Adrenal gland (tissue), 12 donors: ENCODE measurements around the gene SP6. TPM values are rescaled to one million over a fixed set of nuclear protein-coding genes. Genes with fewer than 3 reads are reported as not detected.

Source experiments
- DNase-seq, 7 donors: peaks; one replicate each; pipeline ENCODE4 v3.0.0-alpha.2; 2019 to 2020
- H3K27ac ChIP-seq, 5 donors: fragments of 200-600 bp; sonication (generic) in 4 of 5; 1 replicate in 3 of 5; 2 replicates in 2 of 5; pipeline versions ENCODE4 v1.5.1 to v1.8.0; 2016 to 2020; ENCODE audit warnings: mild to moderate bottlenecking in 1 of 5
- H3K27me3 ChIP-seq: fragments of 200-600 bp; 2 replicates; pipeline ENCODE4 v1.8.0; 2021
- H3K36me3 ChIP-seq, 2 donors: fragments of 200-600 bp; replicated peaks in 1 of 2; 1 replicate in 1 of 2; 2 replicates in 1 of 2; pipeline versions ENCODE4 v1.5.1 to v1.8.0; 2018 to 2022
- H3K4me1 ChIP-seq, 2 donors: fragments of 200-600 bp; replicated peaks in 1 of 2; 1 replicate in 1 of 2; 2 replicates in 1 of 2; pipeline versions ENCODE4 v1.5.1 to v1.8.0; 2018 to 2021
- H3K4me3 ChIP-seq, 4 donors: fragments of 200-600 bp; sonication (generic) in 3 of 4; one replicate each; pipeline ENCODE4 v1.5.1; 2016 to 2018
- H3K9me3 ChIP-seq, 3 donors: fragments of 200-600 bp; sonication (generic) in 1 of 3; replicated peaks in 1 of 3; 1 replicate in 2 of 3; 2 replicates in 1 of 3; pipeline versions ENCODE4 v1.5.1 to v1.8.0; 2016 to 2021
- CTCF ChIP-seq, 6 experiments: fragments of 450-650 bp in 4 of 6; fragments of 200-600 bp in 2 of 6; sonication (generic) in 1 of 6; IDR thresholded peaks; 1 replicate in 5 of 6; 2 replicates in 1 of 6; pipeline versions ENCODE4 v1.5.1 to v1.8.0; 2016 to 2021; ENCODE audit warnings: antibody characterized with exemption in 6 of 6, mild to moderate bottlenecking in 2 of 6, moderate library complexity in 1 of 6
- POLR2A ChIP-seq, 2 donors: fragments of 450-650 bp; IDR thresholded peaks; one replicate each; pipeline ENCODE4 v1.6.1; 2017; ENCODE audit warnings: antibody characterized with exemption in 2 of 2, mild to moderate bottlenecking in 2 of 2, moderate library complexity in 1 of 2
- whole genome bisulfite sequencing, 4 donors: extraction: QIAGEN DNeasy Blood & Tissue Kit in 2 of 4; methylation state at CpG; one replicate each; pipeline versions ENCODE4 v1.1.5 to v1.1.7; 2013 to 2017; 5-methylcytosine and 5-hydroxymethylcytosine counted together
- intact Hi-C, 2 donors: fragments of 100-400 bp; cut with DNase I; formaldehyde crosslinking; loops; one replicate each; pipeline versions ENCODE4 v1.14.1 to v1.15.0; 2022 to 2023
- polyA plus RNA-seq, 3 donors: library from polyadenylated mRNA; stranded (reverse); fragments of 200-250 nt in 2 of 3; fragments of 350-450 nt in 1 of 3; fragmentation: Illumina TruSeq in 1 of 3; extraction: RNeasy Lipid Tissue Mini Kit (QIAGEN cat#74804) in 1 of 3; gene quantifications; one replicate each; pipeline ENCODE4 v1.2.3, GENCODE V29; 2013 to 2014
- total RNA-seq, 9 donors: library from RNA; depleted of rRNA in 4 of 9; stranded (reverse); fragments of >200 nt in 4 of 9; fragments of 120-200 nt in 1 of 9; fragmentation: NEBNext Ultra II Directional in 1 of 9; extraction: Animal tissue kit (Norgen Biotek cat#: 25700) in 1 of 9; gene quantifications; one replicate each; pipeline versions ENCODE4 v1.1.0 to v1.2.4, GENCODE V29; 2013 to 2023
- donor health status: healthy with polysubstance abuse.
- donor health status: Bipolar disorder and iron deficiency.
- donor health status: DM: yes; HTN: yes; CAD: no.
- donor health status: DM: no; HTN: no; CAD: no.
- donor health status: DM: no; HTN: no; CAD: no.
- donor health status: DM: yes; HTN: yes; CAD: no.

SP6 gene
- total and polyA plus RNA-seq, 12 donors = 0.06 to 3.5 (median 1.0) TPM

DNA sequence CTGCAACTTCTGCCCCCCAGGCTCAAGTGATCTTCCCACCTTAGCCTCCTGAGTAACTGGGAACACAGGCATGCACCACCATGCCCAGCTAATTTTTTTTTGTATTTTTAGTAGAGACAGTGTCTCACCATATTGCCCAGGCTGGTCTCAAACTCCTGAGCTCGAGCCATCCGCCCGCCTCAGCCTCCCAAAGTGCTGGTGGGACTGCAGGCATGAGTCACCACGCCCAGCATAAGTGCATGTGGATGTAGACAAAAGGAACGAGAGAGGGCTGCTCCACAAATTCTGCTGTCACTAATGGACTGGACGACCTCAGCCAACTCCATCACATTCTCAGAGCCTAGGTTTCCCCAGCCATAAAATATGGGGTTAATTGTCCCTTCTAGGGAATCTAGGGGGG, 37.3 kb upstream of the SP6 start:
- no peaks in the 10 kb centered on the region for H3K27me3 ChIP-seq
- TF ChIP-seq CTCF (IDR thresholded peaks at IDR 0.05) = no peak
- TF ChIP-seq POLR2A (IDR thresholded peaks at IDR 0.05) = no peak
- 74 to 85% (median 84%) methylated on average over 6 of the region's 6 CpGs for WGBS, 4 donors
- intact Hi-C loops = loop anchor here in 1 of 2 donors (2.0 kb wide), 1 partner anchor 43 kb away; no protein-coding TSS in a partner anchor
- H3K36me3 ChIP-seq = no peaks in the 10 kb centered on the region
- no peak overlapping the region for H3K27ac ChIP-seq
- H3K9me3 ChIP-seq = no peaks in the 10 kb centered on the region
- no peak overlapping the region for H3K4me3 ChIP-seq
- DNase-seq = no peak
- peaks cover 9 to 20% of the 10 kb centered on the region in 2 donors for H3K4me1 ChIP-seq

- no peak for DNase-seq
- Histone ChIP-seq H3K9me3 (no peaks in the 10 kb centered on the region), H3K27ac (no peak overlapping the region), H3K4me3 (no peak overlapping the region), H3K36me3 (no peaks in the 10 kb centered on the region), H3K4me1 (peaks cover 9 to 20% of the 10 kb centered on the region in 2 donors), H3K27me3 (no peaks in the 10 kb centered on the region)
- no peak for TF ChIP-seq POLR2A (IDR thresholded peaks at IDR 0.05)
- no peak for TF ChIP-seq CTCF (IDR thresholded peaks at IDR 0.05)
- 65 to 76% (median 73%) methylated on average over 8 to 11 of the region's 11 CpGs for WGBS, 4 donors
- intact Hi-C loops = no loop called here
Observed at GRCh38 chr17:47884905-47885730, 34.2 kb upstream of the SP6 start.

GRCh38 chr17:47884427-47884740, 33.4 kb upstream of the SP6 start:
- H3K4me3 ChIP-seq = no peak overlapping the region
- no peak for DNase-seq
- H3K27ac ChIP-seq = no peak overlapping the region
- WGBS, 4 donors = 24 to 37% (median 31%) methylated on average over 5 of the region's 5 CpGs
- H3K36me3 ChIP-seq = no peaks in the 10 kb centered on the region
- TF ChIP-seq CTCF (IDR thresholded peaks at IDR 0.05) (no peak), POLR2A (IDR thresholded peaks at IDR 0.05) (no peak)
- H3K9me3 ChIP-seq = no peaks in the 10 kb centered on the region
- no peaks in the 10 kb centered on the region for H3K27me3 ChIP-seq
- peaks cover 9 to 20% of the 10 kb centered on the region in 2 donors for H3K4me1 ChIP-seq
- intact Hi-C loops = no loop called here

GRCh38 chr17:47883589-47884426, 32.8 kb upstream of the SP6 start:
- Histone ChIP-seq H3K4me3 (no peak overlapping the region), H3K27me3 (no peaks in the 10 kb centered on the region), H3K36me3 (no peaks in the 10 kb centered on the region), H3K4me1 (peaks cover 9 to 20% of the 10 kb centered on the region in 2 donors), H3K27ac (peak overlapping the region in 1 of 5 donors; percentile 6), H3K9me3 (no peaks in the 10 kb centered on the region)
- WGBS, 4 donors = 52 to 55% (median 53%) methylated on average over 8 to 9 of the region's 9 CpGs
- peak in 4 of 7 donors; percentile 37 to 70 (median 38) for DNase-seq
- intact Hi-C loops = no loop called here
- no peak for TF ChIP-seq CTCF (IDR thresholded peaks at IDR 0.05)
